PC-3 (cell line): ENCODE measurements around the gene CLASP2.

Source experiments
- CTCF ChIP-seq: fragments of 300-600 bp; sonication (generic); conservative IDR thresholded peaks from 2 replicates; pipeline ENCODE4 v1.5.1; 2017; ENCODE audit warnings: antibody characterized with exemption, low read depth, mild to moderate bottlenecking, low read length
- EZH2 ChIP-seq: fragments of 300-600 bp; sonication (generic); IDR thresholded peaks from one replicate; pipeline ENCODE4 v1.6.1; 2017; ENCODE audit warnings: antibody characterized with exemption, mild to moderate bottlenecking, low read length; ENCODE audit not compliant: unreplicated experiment

GRCh38 chr3:33526787-33527186, 191.3 kb downstream of the CLASP2 start:
- TF ChIP-seq CTCF (no peak), EZH2 (no peak)
